ENCODE measurements around the gene ALKBH3. TPM values are rescaled to one million over a fixed set of nuclear protein-coding genes. Genes with fewer than 3 reads are reported as not detected.

ALKBH3 gene
- polyA plus RNA-seq, 1 donor from 2014 or later: 20.7 TPM

Other genes with a start within 250 kb of the ALKBH3 start
- gene HSD17B12, start 200.1 kb upstream of the ALKBH3 start, polyA plus RNA-seq (ENCODE audit: insufficient read depth, low read depth, low replicate concordance): 34.9 TPM
- gene C11orf96, start 61.8 kb downstream of the ALKBH3 start, polyA plus RNA-seq (ENCODE audit: insufficient read depth, low read depth, low replicate concordance): 13.3 TPM
- not detected for gene ACCSL, start 167.2 kb downstream of the ALKBH3 start, polyA plus RNA-seq (ENCODE audit: insufficient read depth, low read depth, low replicate concordance)
- gene ACCS, start 185.4 kb downstream of the ALKBH3 start, polyA plus RNA-seq (ENCODE audit: insufficient read depth, low read depth, low replicate concordance): 1.0 TPM
- gene EXT2, start 214.8 kb downstream of the ALKBH3 start, polyA plus RNA-seq (ENCODE audit: insufficient read depth, low read depth, low replicate concordance): 29.5 TPM

All from brain (organoid and tissue), 1 donor.